GM21576 (cell line): ENCODE results near the gene GAL.

Experiments used
- ATAC-seq: cut with Tn5 transposase; IDR thresholded peaks from one replicate; pipeline ENCODE4 v1.9.1; 2021; ENCODE audit warnings: mild to moderate bottlenecking, moderate library complexity; ENCODE audit not compliant: unreplicated experiment

GAL gene

DNA sequence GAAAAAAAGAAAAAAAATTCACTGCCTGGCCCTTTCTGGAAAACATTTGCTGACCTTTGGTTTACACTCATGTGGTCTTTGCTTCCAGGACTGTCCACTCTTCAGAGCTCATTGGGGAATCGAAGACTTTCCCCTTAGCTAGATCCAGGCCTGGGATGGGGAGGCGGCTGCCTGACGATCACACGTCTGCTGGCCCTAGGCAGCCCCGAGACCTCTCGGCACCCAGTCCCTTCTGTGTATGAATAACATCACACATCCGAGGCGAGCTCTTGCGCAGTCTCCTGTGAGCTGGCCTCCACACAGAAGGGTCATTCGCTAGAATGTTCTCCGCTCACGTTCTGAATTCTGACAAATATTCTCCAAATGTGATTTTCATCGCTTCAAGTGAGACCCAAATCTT is 25.7 kb upstream of the GAL start:
- no peak for ATAC-seq

DNA sequence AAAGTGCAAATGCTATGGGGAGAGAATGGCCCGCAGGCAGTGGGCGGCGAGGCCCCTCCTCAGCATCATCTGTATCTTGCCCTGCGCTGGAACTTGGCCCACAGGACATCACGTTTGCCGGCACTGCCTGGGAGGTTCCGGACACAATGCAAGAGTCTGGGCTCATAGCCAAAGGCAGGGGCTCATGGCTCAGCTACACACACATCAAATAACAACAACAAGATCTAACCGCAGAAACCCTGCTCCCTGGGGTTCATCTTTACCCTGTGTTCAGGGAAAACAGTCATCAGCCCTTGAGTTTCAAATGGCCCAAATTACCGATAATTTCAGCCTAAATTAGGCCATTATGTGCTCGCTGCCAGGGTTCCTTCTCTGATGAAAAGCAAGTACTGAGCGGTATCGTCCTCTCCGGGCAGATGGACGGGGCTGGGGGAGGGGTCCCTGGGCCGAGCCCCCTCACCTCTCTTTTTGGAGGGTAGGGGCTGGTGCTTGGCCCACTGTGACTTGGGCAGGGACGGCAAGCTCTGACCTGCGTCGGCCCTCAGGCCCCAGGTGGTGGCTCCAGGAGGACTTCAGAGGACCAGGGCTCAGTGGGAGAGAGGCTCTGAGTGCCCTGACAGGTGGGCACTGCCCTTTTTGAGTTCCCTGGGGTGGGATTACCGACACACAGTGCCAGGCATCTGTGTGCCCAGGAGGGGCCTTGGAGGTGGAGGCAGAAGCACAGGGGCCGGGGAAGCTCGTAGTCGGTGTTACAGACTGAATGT is 25.0 kb upstream of the GAL start:
- no peak for ATAC-seq

DNA sequence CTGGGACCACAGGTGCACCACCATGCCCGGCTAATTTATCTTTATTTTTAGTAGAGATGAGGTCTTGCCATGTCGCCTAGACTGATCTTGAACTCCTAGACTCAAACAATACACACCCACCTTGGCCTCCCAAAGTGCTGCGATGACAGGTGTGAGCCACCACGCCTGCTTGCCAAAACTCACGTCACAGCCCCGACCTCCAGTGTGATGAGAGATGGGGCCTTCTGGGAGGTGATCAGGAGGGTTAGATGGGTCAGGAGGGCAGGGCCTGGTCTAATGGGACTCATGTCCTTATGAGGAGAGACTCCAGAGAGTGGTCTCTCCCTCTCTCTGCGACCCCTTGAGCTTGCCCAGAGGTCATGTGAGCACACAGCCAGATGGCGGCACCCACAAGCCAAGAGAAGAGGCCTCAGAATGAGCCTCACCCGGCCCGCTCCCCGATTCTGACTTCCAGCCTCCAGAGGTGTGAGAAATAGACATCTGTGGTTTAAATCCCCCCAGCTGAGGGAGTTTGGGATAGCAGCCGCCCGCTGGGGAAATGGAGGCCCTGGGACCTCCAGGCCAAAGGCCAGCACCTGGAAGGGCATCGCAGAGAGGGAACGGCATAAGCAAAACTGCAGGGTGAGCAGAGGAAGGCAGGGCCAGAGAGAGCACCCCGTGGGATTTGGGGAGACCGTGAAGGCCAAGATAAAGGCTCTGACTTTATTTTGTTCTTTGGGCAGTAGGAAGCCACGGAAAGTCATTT is 24.1 kb upstream of the GAL start:
- ATAC-seq, result no peak

DNA sequence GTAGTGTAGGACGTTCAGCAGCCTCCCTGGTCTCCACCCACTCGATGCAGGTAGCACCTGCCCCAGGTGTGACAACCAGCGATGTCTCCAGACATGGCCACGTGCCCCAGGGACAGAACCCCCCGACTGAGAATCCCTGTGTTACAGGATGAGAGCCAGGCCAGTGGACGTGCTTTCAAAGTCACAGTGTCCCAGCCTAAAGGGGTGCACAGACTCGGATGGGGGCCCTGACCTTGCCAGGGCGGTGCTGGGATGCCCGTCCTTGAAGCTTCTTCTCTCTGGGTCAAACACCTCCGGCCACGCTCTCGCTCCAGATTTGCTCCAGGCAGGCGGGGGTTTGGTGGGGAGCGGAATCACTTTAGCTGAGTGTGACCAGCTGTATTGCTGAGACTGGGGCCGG is 23.3 kb upstream of the GAL start:
- no peak for ATAC-seq

DNA sequence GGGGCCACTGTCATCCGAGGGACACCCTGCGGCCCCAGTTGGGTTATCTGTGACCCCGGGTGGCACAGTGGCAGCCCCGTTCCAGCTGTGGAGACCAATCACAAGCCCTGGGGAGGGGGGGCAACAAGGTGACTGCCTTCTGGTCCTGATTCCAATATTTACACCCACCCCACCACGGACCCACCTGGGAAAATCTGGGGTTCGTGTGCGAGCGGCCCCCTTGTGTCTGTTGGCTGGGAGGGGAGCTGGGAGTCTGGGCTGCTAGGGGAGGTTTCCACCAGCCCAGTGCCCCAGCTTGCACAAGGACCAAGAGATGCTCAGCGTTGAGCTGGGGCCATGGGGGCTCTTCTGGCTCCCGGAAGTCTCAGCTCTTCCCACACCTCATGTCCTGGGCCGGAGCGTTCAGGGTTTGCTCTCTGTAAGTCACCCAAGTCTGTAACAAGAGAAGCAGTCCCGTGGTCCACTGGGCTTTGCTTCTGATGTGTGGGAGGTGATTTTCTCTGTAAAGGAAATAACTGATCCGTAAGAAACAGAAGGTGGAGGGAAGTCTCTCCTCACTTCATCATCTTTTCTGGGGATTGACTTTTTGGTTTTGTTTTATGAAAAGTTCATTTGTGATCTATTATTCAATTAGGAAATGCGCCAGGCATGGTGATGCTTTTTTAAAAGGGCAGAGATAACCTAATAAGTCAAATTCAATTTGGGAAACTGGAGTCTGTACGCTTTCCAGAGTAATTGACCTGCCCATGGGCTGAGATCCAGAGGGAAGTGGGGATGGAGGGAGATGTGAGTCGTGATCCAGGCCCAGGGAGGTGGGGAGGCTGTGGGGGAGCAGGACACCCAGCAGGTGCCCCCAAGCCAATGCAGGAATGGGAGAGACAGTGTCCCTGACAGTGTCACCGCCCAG is 22.4 kb upstream of the GAL start:
- ATAC-seq, result no peak

DNA sequence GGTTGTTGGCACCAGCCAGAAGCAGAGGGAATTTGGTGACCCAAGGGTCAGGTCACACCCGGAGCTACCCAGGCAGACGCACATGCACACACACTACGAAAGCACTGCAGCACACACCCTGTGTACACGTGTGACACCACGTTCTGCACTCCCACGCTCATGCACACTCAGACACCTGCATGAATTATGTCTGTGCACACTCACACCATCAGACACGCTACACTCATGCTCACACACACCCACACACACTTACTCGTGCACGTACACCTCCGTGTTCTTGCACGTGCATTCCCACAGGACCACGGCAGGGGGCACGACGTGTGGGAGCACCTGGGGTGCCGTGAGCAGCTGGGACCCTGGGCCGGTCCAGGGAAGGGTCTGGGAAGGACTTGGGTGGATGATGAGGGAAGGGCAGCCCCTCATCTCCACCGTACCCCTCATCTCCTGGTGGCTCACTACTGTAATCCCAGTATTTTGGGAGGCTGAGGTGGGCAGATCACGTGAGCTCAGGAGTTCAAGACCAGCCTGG is 20.8 kb upstream of the GAL start:
- ATAC-seq, result no peak

DNA sequence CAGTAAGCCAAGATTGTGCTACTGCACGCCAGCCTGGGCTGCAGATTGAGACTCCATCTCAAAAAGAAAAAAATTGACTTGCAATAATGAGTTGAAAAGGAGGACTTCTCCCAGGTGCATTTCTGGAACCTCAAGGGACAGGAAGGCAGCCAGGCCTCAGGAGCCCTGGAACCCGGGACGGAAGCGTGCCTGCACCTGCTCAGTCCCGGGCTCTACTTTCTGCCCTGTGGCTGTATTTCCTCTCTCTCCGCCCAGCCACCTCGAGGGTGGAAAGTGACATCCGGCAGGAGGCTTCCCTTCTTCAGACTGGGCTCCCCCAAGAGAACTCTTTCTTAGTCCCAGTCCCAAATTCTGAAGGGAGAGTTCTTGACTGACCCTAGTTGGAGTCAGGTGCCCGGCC is 20.2 kb upstream of the GAL start:
- no peak for ATAC-seq

DNA sequence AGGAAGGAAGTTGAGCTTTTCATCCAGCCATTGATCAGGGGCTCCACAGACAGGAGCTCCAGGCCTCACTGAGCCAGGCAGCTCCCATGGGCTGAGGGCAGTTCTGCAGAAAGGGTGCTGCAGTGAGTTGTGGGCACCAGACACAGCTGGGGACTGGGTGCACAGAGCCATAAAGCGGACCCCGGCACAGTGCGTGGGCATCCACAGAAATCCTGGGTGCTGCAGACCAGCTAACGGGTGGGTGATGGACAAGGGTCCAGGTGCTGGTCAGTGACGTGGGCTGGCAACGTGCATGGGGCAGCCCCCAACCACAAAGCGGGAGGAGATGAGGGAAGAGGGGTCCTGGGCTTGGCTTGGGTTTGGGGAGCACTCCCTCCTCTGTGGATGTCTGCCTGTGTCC is 19.4 kb upstream of the GAL start:
- ATAC-seq, result no peak

DNA sequence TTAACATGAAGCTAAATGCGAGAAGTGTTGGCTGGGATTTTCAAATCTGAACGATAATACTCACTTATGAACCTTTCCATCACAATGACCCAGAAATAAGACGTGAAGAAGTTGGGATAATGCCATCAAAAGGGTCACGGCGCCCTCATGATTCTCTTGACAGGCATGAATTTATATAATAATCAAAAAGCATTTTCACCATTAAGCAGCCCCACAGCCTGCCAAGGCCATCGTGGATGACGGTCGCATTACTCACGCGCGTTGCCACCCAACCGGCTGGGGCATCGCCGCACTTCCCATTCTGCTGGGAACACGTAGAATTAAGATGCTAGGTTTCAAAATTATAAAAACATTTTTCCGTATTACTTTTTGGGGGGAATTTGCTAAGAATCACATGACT is 18.9 kb upstream of the GAL start:
- no peak for ATAC-seq

DNA sequence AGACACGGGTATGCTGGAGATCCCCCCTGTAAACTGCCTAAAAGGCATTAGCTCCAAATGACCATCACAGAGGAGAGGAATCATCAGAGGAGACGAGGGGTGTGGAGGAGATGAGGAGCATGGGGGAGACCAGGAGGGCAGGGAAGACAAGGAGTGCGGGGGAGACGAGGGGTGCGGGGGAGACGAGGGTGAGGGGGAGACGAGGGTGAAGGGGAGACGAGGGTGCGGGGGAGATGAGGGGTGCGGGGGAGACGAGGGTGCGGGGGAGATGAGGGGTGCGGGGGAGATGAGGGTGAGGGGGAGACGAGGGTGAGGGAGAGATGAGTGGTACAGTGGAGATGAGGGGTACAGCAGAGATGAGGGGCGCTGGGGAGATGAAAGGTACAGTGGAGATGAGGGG is 17.5 kb upstream of the GAL start:
- ATAC-seq, result no peak

DNA sequence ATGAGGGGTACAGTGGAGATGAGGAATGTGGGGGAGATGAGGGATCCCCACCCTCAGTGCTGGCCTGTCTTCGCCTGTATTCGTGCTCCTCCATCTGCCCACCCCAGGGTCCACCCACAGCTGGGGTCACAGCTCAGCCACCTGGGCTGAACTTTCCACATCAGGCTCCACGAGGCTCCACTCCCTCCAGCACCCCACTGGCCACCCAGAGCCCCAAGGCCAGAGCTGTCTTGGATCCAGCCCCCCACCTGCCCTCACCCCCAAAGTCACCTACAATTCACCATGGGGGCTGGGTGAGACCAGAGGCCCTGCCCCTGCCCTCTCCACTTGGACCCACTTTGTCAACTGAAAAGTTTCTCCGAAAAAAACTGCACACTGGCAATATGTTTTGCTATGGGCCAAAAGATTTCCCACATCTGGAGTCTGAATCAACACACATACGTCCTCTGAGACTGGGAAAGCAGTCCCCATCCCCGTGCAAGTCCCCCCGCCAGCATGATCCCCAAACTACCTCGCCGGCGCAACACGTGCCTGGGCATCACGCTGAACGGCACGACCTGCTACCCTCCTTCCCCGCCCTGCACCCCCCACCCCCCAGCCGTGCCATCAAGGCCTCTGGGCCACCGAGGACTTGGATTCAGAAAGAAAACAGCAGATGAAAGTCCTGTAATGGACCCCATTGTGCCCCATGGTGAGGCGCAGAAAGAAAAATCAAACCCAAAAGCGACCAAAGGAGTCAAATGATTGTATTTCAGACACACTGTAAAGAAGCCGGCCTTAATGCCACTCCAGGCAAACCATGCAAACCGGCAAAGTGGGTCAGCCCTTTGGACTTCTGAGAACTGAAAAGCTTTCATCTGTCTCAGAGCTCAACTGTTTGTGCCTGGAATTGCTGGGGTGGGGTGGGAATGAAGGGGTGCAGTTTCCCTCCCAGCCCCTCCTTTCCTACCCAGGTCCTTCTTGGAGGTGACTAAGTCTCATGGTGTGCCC is 16.5 kb upstream of the GAL start:
- ATAC-seq, result no peak

DNA sequence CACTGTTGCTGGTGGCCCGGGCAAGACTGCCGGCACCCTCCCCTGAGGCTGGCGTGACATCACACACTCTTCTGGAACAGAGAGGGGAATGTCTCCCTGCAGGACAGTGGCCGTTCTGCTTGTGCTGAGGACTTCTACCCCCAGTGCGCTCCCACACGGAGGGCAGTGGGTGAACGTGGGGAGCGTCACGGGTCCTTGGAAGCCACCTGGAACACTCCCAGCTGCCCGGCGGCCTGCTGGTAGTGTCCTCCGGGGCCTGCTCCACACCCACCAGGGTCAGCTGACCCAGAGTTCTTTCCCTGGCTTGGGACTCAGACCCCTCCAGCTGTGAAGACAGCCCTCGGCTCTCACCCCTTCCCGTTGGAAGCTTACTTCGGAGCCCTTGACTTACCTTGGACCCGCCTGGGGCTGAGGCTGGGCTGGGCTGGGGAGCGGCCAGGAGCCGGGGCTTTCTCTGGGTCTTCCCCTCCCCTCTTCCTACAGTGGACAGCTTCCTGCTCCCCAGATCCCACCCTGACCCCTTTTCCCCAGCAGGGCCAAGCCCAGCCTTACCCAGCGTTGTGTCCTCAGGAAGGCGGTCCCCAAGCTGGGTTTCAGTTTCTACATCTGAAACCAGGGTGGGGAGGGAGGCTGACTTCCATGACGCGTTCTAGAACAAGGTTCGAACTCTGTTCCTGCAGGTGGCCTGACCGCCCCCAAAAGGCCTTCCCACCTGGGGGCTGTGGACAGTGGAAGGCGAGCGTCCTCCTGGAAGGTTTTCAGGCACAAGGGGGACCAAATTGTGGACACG is 14.8 kb upstream of the GAL start:
- no peak for ATAC-seq

DNA sequence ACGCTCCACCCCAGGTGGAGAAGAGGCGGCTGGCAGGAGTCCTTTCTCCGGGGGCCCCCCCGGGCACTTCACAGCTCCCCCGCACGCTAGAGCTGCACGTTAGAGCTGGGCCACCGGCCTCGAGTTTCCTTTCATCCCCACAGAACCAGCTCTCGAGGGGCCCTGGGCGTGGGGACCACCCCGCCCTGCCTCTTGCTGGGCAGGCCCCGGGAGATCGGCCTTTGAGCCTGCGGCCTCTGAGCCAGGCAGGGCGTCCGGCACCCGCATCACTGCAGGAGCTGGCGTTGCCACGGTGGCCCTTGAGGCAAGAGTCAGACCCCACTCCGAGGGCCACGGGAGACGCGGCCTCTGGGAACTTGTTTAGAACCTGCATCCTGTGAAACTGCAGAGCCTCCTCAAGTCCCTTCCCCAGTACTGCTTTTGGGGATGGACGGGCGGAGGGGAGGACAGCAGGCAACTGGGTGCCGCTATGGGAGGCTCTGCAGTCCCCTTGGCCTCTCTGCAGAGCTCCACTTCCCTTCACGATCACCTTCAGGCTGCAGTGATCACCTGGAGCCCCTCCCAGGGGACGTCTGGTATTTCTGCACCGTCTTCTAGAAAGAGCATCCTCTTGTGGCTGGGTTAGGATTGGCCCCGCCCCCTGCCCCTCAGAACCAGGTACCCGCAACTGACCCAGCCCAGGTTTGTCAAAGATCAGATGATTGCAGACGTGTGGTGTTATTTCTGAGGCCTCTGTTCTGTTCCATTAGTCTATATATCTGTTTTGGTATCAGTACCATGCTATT is 13.9 kb upstream of the GAL start:
- ATAC-seq, result no peak

DNA sequence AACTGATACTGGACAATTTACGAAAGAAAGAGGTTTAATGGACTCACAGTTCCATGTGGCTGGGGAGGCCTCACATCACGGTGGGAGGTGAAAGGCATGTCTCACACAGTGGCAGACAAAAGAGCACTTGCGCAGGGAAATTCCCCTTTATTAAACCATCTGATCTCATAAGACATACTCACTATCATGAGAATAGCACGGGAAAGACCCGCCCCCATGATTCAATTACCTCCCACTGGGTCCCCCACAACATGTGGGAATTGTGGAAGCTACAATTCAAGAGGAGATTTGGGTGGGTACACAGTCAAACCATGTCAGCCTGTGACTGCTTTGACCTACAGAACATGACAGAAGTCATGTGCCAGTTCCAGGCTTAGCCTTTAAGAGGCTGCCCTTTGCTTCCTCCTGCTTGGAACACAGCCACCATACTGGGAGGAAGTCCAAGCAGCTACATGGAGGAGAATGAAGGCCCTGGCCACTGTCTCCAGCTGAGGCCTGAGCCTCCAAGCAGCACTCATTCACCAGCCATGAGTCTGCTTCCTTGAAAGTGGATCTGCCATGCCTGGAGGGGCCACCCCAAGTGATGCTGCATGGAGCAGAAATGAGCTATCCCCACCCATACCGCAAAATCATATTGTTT is 10.9 kb upstream of the GAL start:
- no peak for ATAC-seq

DNA sequence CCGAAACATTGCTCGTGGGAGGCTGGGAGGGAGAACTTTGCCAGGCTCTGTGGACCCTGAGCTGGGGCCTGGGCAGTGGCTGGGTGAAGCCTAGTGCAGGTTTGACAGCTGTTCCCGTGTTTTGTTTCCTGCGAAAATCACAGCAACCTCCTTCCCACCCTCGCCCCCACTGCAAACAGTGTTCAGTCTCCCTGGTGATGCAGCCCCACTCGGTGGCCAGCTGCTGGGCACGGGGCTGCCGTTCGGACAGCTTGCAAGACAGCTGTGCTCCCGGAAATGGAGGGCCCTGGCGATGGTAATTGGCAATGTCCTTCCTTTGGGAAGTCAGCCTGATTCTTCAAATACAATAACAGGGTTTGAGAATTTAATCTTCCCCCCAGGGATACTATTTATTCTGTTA is 10.4 kb upstream of the GAL start:
- ATAC-seq, result no peak

DNA sequence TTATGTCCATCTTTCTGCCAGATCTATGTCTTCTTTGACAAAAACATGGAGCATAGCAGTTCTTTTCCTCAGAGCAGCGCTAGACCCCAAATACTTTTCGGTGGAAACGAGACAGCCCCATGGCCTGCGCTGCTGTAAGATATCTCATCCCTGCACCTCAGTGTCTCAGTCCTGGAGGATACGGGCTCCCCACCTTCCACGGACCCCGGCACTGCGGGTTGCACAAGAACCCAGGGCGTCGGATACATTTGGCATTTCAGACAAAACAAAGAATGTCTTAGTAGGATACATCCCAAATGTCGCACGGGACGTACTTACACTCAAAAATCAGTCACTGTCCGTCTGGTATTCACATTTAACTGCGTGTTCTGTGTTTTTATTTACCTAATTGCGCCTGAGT is 9.9 kb upstream of the GAL start:
- ATAC-seq, result no peak

DNA sequence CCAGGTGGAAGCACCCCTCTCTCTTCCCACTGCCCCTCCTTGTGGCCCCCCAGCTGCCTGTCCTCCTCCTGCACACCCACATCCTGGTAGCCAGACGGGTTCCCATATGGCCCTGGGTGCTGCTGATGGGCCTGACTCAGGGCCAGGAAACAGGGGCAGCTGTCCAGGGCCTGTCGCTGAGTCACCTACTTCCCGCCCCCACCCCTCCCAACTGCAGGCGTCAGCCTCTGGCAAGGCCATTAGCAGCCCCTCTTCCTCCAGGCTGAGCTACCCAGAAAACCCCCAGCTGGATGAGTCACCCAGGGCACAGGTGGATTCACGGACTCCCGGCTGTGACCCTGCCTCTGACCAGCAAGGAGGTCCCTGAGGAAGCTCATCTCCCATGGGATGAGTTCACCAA is 6.9 kb upstream of the GAL start:
- no peak for ATAC-seq

DNA sequence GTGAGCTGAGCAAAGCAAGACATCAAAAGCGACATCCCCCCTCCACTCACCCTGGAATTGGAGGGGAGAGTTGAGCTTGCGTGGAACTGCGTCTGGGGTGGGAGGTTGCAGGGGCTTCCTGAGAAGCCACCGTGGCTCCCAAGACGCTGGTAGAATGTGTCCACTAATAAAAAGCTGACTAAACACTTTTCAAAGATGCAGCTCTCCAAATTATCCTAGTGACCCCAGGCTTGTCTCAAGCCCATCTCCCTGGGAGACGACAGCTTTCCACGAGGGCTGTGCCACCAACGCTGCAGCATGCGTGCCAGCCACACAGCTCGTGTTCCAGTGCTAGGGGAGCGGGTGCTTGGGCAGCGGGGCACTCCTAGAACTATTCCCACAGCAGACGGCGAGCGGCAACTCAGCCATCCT is 6.3 kb upstream of the GAL start:
- ATAC-seq, result no peak
